ENCODE data around the gene TPCN2.

- TF ChIP-seq POLR2A (IDR thresholded peaks at IDR 0.05; ENCODE audit: low read depth, low read length) (no peak), CEBPB (IDR thresholded peaks at IDR 0.05; ENCODE audit: low read depth, low read length) (no peak), MAFK (IDR thresholded peaks at IDR 0.05; ENCODE audit: low read depth, low read length) (no peak), CTCF (conservative IDR thresholded peaks at IDR 0.05; ENCODE audit: low read depth, low read length) (no peak), RFX5 (IDR thresholded peaks at IDR 0.05; ENCODE audit: low read depth, low read length) (no peak), SMC3 (IDR thresholded peaks at IDR 0.05; ENCODE audit: low read depth, low read length) (no peak), USF2 (IDR thresholded peaks at IDR 0.05; ENCODE audit: low read depth, low read length) (no peak), NFE2L2 (IDR thresholded peaks at IDR 0.05; ENCODE audit: low read depth, low read length) (no peak), RAD21 (IDR thresholded peaks at IDR 0.05; ENCODE audit: low read length) (no peak), MXI1 (IDR thresholded peaks at IDR 0.05; ENCODE audit: borderline replicate concordance, low read depth, low read length) (no peak)
- TF ChIP-seq, protein P1, sequence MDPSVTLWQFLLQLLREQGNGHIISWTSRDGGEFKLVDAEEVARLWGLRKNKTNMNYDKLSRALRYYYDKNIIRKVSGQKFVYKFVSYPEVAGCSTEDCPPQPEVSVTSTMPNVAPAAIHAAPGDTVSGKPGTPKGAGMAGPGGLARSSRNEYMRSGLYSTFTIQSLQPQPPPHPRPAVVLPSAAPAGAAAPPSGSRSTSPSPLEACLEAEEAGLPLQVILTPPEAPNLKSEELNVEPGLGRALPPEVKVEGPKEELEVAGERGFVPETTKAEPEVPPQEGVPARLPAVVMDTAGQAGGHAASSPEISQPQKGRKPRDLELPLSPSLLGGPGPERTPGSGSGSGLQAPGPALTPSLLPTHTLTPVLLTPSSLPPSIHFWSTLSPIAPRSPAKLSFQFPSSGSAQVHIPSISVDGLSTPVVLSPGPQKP (IDR thresholded peaks at IDR 0.05; ENCODE audit: borderline replicate concordance, low read depth, low read length) = no peak
Observed at GRCh38 chr11:69126286-69126685, 77.6 kb downstream of the TPCN2 start.

All from IMR-90 (cell line).